HFF-Myc (cell line): ENCODE results near the gene ALK.

ENCODE experiments used
- DNase-seq: peaks from one replicate; pipeline ENCODE4 v3.0.0-alpha.2; 2011; ENCODE audit warnings: low read depth; ENCODE audit errors: extremely low read depth
- H3K4me3 ChIP-seq: replicated peaks from 2 replicates; pipeline ENCODE4 v1.5.1; 2011; ENCODE audit warnings: low read depth, mild to moderate bottlenecking, control low read depth, low read length
- TF ChIP-seq, protein P1 (sequence below): IDR thresholded peaks from 2 replicates; pipeline ENCODE4 v1.5.1; 2012; ENCODE audit warnings: mild to moderate bottlenecking, low read depth, low read length, control low read depth; ENCODE audit errors: missing control alignments

Gene ALK

DNA sequence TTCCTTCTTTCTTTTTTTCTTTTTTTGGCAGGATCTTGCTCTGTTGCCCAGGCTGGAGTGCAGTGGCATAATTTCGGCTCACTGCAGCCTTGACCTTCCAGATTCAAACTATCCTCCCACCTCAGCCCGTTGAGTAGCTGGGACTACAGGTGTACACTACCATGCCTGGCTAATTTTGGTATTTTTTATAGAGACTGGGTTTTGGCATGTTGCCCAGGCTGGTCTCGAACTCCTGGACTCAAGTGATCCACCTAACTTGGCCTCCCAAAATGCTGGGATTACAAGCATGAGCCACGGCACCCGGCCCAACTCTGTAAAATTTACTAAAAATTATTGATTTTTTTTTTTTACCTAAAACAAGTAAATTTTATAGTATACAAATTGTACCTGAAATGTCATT is 360.8 kb downstream of the ALK start:
- TF ChIP-seq, protein P1, sequence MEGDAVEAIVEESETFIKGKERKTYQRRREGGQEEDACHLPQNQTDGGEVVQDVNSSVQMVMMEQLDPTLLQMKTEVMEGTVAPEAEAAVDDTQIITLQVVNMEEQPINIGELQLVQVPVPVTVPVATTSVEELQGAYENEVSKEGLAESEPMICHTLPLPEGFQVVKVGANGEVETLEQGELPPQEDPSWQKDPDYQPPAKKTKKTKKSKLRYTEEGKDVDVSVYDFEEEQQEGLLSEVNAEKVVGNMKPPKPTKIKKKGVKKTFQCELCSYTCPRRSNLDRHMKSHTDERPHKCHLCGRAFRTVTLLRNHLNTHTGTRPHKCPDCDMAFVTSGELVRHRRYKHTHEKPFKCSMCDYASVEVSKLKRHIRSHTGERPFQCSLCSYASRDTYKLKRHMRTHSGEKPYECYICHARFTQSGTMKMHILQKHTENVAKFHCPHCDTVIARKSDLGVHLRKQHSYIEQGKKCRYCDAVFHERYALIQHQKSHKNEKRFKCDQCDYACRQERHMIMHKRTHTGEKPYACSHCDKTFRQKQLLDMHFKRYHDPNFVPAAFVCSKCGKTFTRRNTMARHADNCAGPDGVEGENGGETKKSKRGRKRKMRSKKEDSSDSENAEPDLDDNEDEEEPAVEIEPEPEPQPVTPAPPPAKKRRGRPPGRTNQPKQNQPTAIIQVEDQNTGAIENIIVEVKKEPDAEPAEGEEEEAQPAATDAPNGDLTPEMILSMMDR: no peak
- no peak for DNase-seq

DNA sequence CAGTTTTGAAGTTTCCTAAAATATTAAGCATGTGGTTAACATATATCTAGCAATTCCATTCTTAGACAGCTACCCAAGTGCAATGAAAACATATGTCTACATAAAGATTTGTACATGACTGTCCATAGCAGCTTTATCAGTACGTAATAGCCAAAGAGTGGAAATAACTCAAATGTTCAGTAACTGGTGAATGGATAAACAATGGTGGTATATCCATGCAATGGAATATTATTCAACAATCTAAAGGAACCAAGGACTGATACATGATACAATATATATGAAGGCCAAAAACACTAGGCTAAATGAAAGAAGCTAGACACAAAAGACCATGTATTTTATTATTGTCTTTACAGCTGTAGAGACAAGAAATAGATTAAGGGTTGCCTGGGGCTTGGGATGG is 361.4 kb downstream of the ALK start:
- DNase-seq: no peak
- TF ChIP-seq, protein P1: no peak
- no peak overlapping the region for H3K4me3 ChIP-seq

More for the DNA sequence above, 360.8 kb downstream of the ALK start:
- no peak overlapping the region for H3K4me3 ChIP-seq

DNA sequence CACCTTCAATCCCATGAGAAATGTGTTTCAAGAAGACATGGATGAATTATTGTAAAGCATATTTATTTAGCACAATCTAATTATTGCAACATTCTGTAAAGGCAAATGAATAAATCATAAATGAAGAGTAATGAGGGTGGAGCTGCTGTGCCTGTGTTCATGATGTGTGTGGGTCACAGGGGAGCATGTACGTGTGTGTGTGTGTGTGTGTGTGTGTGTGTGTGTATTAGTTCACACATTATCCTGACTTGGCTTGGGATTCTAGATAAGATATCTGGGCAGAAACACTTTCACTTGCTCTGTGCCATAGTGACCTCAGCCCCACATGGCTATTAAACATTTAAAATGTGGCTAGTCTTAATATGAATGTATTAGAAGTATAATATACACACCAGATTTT is 361.8 kb downstream of the ALK start:
- no peak for DNase-seq
- no peak overlapping the region for H3K4me3 ChIP-seq
- TF ChIP-seq, protein P1: no peak

DNA sequence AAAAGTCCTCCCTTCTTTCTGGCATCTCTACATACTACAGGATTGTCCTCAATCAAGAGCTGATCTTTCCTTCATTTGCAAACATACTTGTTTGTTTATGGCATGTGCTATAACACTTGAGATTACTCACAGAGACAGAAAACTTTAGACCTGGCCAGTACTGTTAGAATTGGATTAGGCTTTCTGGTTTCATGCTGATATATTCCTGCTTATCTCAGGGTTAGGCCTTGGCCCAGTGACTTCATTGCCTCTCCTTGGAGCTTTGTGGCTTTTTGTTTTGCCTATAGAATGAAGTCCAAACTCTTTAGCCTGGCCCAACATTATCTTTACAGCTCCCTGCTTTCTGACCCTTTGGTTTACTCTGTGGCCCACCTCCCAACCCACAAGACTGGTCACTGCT is 363.3 kb downstream of the ALK start:
- TF ChIP-seq, protein P1: no peak
- DNase-seq: no peak
- H3K4me3 ChIP-seq: no peak overlapping the region

DNA sequence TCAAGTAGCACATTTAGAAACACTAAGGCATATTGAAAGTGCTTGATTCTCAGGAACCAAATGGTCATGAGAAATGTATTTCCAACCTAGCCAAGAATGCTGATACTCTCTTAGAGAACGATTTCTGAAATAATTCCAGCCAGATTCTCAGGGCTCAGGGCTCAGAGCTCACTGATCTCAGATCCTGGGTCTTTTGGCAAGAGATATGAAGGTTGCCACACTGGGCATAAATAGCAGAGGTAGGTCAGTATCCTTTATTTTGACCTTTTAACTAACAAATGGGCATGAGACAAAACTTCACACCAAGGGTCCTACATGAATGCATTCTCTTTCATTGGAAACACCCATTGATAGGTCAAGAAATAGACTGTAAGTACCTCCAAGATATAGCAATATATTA is 364.1 kb downstream of the ALK start:
- no peak overlapping the region for H3K4me3 ChIP-seq
- no peak for DNase-seq
- TF ChIP-seq, protein P1: no peak

DNA sequence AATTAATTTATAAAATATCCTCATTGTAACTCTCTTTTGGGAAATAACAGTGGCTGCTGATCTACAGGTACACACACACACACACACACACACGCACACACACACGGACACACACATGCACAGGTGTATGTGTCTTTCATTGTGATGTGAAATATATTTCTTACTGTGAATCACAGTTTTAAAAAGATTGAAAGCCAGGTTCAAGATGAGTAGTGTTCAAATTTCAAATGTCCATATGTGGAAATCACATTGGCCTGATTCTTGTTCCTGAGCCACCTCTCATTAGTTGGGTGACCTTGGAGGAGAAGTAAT is 372.4 kb downstream of the ALK start:
- TF ChIP-seq, protein P1: no peak
- H3K4me3 ChIP-seq: no peak overlapping the region
- no peak for DNase-seq

DNA sequence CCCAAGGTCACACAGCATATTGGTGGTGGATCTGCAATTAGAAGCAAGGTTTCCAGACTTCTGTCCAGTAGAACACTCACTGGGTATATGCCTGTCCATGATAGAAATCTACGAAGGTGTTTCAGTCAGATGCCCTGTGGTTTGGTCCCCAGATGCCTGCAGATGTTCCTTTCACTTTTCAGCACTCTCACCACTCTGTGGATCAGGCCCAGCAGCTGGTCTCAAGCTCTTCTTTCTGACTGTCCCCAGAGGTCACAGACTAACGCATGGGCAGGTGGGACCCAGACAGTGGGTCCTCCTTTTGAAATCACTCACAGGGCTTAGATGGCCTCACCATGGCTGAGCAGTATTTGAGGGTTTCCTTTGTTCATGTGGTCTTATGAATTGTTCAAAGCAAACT is 376.5 kb downstream of the ALK start:
- DNase-seq: no peak
- no peak overlapping the region for H3K4me3 ChIP-seq
- TF ChIP-seq, protein P1: no peak
